Measurements from ENCODE around the gene CSTPP1.

DNA sequence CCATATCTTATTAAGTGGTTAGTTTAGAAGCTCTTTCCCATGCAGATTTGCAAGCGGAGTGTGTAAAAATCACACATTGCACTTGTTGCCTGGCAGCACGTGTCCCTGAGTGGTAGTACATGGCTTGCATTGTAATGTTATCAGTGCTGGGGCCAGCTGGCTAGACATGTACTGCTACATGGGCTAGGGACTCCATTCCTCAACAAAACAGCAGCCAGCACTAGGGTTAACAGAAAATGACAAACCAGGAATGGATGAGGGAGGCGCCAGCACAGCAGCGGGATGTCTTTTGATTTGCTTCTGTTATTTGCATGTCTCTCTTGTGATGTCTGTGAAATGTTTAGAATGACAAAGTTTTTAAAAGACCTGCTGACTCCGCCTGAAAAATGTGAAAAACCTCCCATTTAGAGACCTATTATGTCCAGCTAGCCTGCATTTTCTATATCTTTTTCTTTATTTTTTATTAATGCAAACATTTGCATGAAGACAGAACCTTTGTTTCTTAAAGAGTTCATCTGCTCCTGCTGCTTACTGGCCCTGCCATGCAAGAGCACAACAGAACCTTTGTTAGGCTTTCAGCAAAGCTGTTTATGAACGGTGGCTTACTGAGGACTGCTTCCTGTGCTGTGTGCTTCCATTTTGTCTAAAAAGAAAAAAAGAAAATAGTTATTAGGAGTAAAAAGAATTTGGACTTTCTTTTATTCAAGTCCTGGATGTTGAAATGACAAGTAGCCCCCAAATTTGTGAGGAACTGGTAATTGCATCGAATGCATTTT lies 40.7 kb downstream of the CSTPP1 start:
- TF ChIP-seq, protein P1, sequence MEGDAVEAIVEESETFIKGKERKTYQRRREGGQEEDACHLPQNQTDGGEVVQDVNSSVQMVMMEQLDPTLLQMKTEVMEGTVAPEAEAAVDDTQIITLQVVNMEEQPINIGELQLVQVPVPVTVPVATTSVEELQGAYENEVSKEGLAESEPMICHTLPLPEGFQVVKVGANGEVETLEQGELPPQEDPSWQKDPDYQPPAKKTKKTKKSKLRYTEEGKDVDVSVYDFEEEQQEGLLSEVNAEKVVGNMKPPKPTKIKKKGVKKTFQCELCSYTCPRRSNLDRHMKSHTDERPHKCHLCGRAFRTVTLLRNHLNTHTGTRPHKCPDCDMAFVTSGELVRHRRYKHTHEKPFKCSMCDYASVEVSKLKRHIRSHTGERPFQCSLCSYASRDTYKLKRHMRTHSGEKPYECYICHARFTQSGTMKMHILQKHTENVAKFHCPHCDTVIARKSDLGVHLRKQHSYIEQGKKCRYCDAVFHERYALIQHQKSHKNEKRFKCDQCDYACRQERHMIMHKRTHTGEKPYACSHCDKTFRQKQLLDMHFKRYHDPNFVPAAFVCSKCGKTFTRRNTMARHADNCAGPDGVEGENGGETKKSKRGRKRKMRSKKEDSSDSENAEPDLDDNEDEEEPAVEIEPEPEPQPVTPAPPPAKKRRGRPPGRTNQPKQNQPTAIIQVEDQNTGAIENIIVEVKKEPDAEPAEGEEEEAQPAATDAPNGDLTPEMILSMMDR (conservative IDR thresholded peaks at IDR 0.05): no peak
- no peak for TF ChIP-seq EZH2 (IDR thresholded peaks at IDR 0.05; ENCODE audit: low read depth)
